ENCODE data around the gene THRB. TPM values are rescaled to one million over a fixed set of nuclear protein-coding genes. Genes with fewer than 3 reads are reported as not detected.

The THRB gene
- polyA plus RNA-seq, 1 of the 3 experiments (the other 2 are of a cell fraction): 0.02 TPM

DNA sequence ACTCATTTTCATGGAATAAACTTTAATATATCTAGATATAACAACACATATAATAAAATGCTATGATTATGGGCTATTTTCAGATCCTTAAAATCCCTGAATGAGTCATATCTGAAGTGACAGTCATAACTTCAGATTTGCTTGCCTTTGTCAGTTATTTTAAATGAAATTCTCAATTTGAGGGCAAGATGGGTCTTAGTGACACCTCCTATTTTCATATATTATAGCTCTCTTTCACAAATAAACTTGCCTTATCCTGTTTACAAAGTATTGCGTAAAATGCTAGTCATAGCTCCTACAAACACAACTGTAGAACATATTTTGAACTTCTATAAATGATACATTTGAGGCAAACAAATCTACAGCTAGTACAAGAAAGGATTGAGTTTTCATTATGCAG lies 6.2 kb upstream of the THRB start:
- no peaks in the 10 kb centered on the region for H3F3A ChIP-seq (replicated peaks; ENCODE audit: insufficient read depth)
- no peak for TF ChIP-seq RAD21 (IDR thresholded peaks at IDR 0.05; ENCODE audit: low read length)
- TF ChIP-seq ZBTB33 (IDR thresholded peaks at IDR 0.05; ENCODE audit: borderline replicate concordance, low read depth): no peak
- no peak for TF ChIP-seq POLR2AphosphoS5 (IDR thresholded peaks at IDR 0.05; ENCODE audit: low read depth, low read length)
- TF ChIP-seq, protein P1, sequence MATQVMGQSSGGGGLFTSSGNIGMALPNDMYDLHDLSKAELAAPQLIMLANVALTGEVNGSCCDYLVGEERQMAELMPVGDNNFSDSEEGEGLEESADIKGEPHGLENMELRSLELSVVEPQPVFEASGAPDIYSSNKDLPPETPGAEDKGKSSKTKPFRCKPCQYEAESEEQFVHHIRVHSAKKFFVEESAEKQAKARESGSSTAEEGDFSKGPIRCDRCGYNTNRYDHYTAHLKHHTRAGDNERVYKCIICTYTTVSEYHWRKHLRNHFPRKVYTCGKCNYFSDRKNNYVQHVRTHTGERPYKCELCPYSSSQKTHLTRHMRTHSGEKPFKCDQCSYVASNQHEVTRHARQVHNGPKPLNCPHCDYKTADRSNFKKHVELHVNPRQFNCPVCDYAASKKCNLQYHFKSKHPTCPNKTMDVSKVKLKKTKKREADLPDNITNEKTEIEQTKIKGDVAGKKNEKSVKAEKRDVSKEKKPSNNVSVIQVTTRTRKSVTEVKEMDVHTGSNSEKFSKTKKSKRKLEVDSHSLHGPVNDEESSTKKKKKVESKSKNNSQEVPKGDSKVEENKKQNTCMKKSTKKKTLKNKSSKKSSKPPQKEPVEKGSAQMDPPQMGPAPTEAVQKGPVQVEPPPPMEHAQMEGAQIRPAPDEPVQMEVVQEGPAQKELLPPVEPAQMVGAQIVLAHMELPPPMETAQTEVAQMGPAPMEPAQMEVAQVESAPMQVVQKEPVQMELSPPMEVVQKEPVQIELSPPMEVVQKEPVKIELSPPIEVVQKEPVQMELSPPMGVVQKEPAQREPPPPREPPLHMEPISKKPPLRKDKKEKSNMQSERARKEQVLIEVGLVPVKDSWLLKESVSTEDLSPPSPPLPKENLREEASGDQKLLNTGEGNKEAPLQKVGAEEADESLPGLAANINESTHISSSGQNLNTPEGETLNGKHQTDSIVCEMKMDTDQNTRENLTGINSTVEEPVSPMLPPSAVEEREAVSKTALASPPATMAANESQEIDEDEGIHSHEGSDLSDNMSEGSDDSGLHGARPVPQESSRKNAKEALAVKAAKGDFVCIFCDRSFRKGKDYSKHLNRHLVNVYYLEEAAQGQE (IDR thresholded peaks at IDR 0.05; ENCODE audit: low read depth, low read length): no peak
- no peak for TF ChIP-seq FOSL2 (IDR thresholded peaks at IDR 0.05; ENCODE audit: borderline replicate concordance, low read depth)
- TF ChIP-seq YY1 (IDR thresholded peaks at IDR 0.05; ENCODE audit: low read depth): no peak
- H3K79me2 ChIP-seq (ENCODE audit: insufficient read depth): no peaks in the 10 kb centered on the region
- ChIA-PET POLR2A (no interaction called here), CTCF (interaction anchor here (1.2 kb wide), 1 partner anchor 20 kb away, joined by 3 read pairs; no protein-coding TSS in a partner anchor)
- H3K4me3 ChIP-seq (ENCODE audit: low read depth in 2 of 2, low read length in 1 of 2): no peak overlapping the region
- no peak overlapping the region for H2AFZ ChIP-seq (ENCODE audit: low read depth)
- H3K4me2 ChIP-seq: no peak overlapping the region
- no peaks in the 10 kb centered on the region for H3K9me3 ChIP-seq
- no peaks in the 10 kb centered on the region; the same call in 1 of the 2 replicates for H3K27me3 ChIP-seq (ENCODE audit: insufficient read depth)
- no peak for DNase-seq
- H3K9me2 ChIP-seq: no peaks in the 10 kb centered on the region
- H3K9ac ChIP-seq: no peak overlapping the region
- 86% methylated on average over 1 of the region's 1 CpG for WGBS (ENCODE audit: low lambda C conversion rate)
- no peaks in the 10 kb centered on the region for H4K20me1 ChIP-seq (ENCODE audit: insufficient read depth)
- H3K27ac ChIP-seq (ENCODE audit: low read depth in 2 of 2, low read length in 1 of 2): no peak overlapping the region
- no peaks in the 10 kb centered on the region for H3K36me3 ChIP-seq (replicated peaks in 1 of 2; ENCODE audit: control insufficient read depth in 1 of 2, insufficient read depth in 2 of 2, low read length in 1 of 2)
- no peaks in the 10 kb centered on the region for H3K4me1 ChIP-seq (ENCODE audit: control insufficient read depth in 1 of 2, insufficient read depth in 2 of 2, low read depth in 1 of 2, low read length in 1 of 2)

DNA sequence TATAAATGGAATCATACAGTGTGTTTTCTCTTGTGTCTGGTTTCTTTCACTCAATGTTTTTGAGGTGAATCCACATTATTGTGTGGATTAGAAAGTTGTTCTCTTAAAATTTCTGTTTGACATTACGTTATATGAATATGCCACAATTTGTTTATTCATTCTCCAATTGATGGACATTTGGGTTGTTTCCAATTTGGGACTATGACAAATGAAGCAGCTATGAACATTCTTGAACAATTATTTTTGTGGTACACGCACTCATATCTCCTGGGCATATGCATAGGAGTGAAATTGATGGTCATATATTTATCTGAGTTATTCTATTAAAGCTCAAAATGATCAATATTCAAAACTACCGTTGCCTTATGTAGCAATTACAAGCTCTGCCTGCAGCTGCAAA lies 5.3 kb upstream of the THRB start:
- Histone ChIP-seq H3K36me3 (replicated peaks in 1 of 2; ENCODE audit: control insufficient read depth in 1 of 2, insufficient read depth in 2 of 2, low read length in 1 of 2) (no peaks in the 10 kb centered on the region), H3K4me2 (no peak overlapping the region), H3K27ac (ENCODE audit: low read depth in 2 of 2, low read length in 1 of 2) (no peak overlapping the region), H3K4me1 (ENCODE audit: control insufficient read depth in 1 of 2, insufficient read depth in 2 of 2, low read depth in 1 of 2, low read length in 1 of 2) (peaks cover 0 to 2% of the 10 kb centered on the region in 2 experiments; a peak in 1 of 4 replicates), H3K79me2 (ENCODE audit: insufficient read depth) (no peaks in the 10 kb centered on the region), H3K9me3 (no peaks in the 10 kb centered on the region), H3K4me3 (ENCODE audit: low read depth in 2 of 2, low read length in 1 of 2) (no peak overlapping the region), H2AFZ (ENCODE audit: low read depth) (no peak overlapping the region), H3K9me2 (no peaks in the 10 kb centered on the region), H4K20me1 (ENCODE audit: insufficient read depth) (no peaks in the 10 kb centered on the region), H3K27me3 (ENCODE audit: insufficient read depth) (no peaks in the 10 kb centered on the region; the same call in 1 of the 2 replicates), H3F3A (replicated peaks; ENCODE audit: insufficient read depth) (no peaks in the 10 kb centered on the region), H3K9ac (no peak overlapping the region)
- DNase-seq: no peak
- ChIA-PET POLR2A (no interaction called here), CTCF (interaction anchor here (0.9 kb wide), 1 partner anchor 10 kb away, joined by 3 read pairs; no protein-coding TSS in a partner anchor)
- 47% methylated on average over 3 of the region's 3 CpGs for WGBS (ENCODE audit: low lambda C conversion rate)
- no peak for TF ChIP-seq POLR2AphosphoS5 (IDR thresholded peaks at IDR 0.05; ENCODE audit: low read depth, low read length)
- no peak for TF ChIP-seq CHD2 (IDR thresholded peaks at IDR 0.05; ENCODE audit: low read length, partially characterized antibody)
- TF ChIP-seq, protein P2, sequence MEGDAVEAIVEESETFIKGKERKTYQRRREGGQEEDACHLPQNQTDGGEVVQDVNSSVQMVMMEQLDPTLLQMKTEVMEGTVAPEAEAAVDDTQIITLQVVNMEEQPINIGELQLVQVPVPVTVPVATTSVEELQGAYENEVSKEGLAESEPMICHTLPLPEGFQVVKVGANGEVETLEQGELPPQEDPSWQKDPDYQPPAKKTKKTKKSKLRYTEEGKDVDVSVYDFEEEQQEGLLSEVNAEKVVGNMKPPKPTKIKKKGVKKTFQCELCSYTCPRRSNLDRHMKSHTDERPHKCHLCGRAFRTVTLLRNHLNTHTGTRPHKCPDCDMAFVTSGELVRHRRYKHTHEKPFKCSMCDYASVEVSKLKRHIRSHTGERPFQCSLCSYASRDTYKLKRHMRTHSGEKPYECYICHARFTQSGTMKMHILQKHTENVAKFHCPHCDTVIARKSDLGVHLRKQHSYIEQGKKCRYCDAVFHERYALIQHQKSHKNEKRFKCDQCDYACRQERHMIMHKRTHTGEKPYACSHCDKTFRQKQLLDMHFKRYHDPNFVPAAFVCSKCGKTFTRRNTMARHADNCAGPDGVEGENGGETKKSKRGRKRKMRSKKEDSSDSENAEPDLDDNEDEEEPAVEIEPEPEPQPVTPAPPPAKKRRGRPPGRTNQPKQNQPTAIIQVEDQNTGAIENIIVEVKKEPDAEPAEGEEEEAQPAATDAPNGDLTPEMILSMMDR (IDR thresholded peaks at IDR 0.05): no peak
- no peak for TF ChIP-seq ZBTB33 (IDR thresholded peaks at IDR 0.05; ENCODE audit: borderline replicate concordance, low read depth)
- no peak for TF ChIP-seq RXRA (IDR thresholded peaks at IDR 0.05; ENCODE audit: borderline replicate concordance, low read depth)
- no peak for TF ChIP-seq ELF1 (IDR thresholded peaks at IDR 0.05)
- no peak for TF ChIP-seq USF2 (IDR thresholded peaks at IDR 0.05; ENCODE audit: borderline replicate concordance, low read depth, low read length)
- no peak for TF ChIP-seq MEF2A (IDR thresholded peaks at IDR 0.05; ENCODE audit: borderline replicate concordance, low read depth)
- no peak for TF ChIP-seq EP300 (IDR thresholded peaks at IDR 0.05; ENCODE audit: borderline replicate concordance in 1 of 2, low read depth in 1 of 2, low read length in 1 of 2)
- no peak for TF ChIP-seq GABPA (IDR thresholded peaks at IDR 0.05; ENCODE audit: low read depth)
- TF ChIP-seq FOSL2 (IDR thresholded peaks at IDR 0.05; ENCODE audit: borderline replicate concordance, low read depth): no peak
- no peak for TF ChIP-seq NRF1 (IDR thresholded peaks at IDR 0.05; ENCODE audit: low read depth, low read length)
- no peak for TF ChIP-seq EZH2phosphoT487 (IDR thresholded peaks at IDR 0.05; ENCODE audit: borderline replicate concordance, low read depth)
